NT2/D1 (cell line): ENCODE data around the gene PTPRN2.

Experiments
- SUZ12 ChIP-seq: IDR thresholded peaks from 2 replicates; pipeline ENCODE4 v1.6.1; 2011; ENCODE audit not compliant: insufficient read length, insufficient read depth; ENCODE audit errors: extremely low read depth
- YY1 ChIP-seq: IDR thresholded peaks from 2 replicates; pipeline ENCODE4 v1.6.1; 2011; ENCODE audit not compliant: insufficient read length, insufficient read depth
- ZNF274 ChIP-seq: IDR thresholded peaks from 2 replicates; pipeline ENCODE4 v1.6.1; 2011; ENCODE audit warnings: mild to moderate bottlenecking, low read depth, low read length

DNA sequence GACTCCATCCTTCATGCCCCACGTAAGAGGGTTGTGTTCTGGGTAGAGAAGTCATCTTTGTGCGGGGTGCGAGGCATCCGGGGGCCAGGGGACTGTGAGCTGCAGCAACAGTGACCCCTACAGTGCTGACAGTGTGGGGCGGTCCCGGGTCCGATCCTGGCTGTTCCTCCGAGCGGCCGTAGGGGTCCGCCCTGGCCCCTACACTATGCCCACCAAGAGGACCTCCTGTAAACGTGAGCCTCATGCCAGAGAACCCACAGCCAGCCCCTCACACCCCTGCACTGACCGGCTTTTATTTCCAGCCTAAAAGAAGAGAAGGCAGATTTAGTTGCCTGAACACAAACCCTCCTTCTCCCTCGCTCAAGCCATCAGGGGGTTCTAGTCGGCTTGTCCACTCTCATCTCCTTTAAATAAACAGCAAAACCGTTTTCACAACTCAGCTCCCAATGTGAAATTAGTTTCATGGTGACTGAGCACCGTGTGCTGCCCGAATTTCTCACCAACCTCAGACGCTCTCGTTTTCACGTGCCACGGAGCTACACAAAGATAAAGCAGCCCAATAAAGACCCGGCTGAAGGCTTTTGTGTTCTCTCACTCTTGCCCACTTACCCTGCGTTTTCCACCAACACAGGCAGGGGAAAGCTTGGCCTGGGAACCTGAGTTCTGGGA lies 588.6 kb downstream of the PTPRN2 start:
- no peak for TF ChIP-seq ZNF274
- TF ChIP-seq YY1, result no peak
- TF ChIP-seq SUZ12, result no peak
